Measurements from ENCODE around the gene NLGN1.

NLGN1 gene

GRCh38 chr3:174253940-174254339 is 856.4 kb downstream of the NLGN1 start:
- CTCF ChIA-PET: interaction anchor here (0.6 kb wide), 1 partner anchor 617 kb away, joined by 3 read pairs; no protein-coding TSS in a partner anchor
- Histone ChIP-seq H3K4me1 (ENCODE audit: control extremely low read depth in 1 of 4, control insufficient read depth in 4 of 4, insufficient read depth in 4 of 4, low read length in 3 of 4) (no peaks in the 10 kb centered on the region), H3K27ac (ENCODE audit: insufficient read depth in 1 of 2, low read depth in 1 of 2, low read length in 2 of 2, poor library complexity in 1 of 2, severe bottlenecking in 2 of 2) (no peak overlapping the region), H3K9me3 (ENCODE audit: control extremely low read depth in 1 of 5, control insufficient read depth in 4 of 5, insufficient read depth in 2 of 5, low read depth in 1 of 5, low read length in 4 of 5) (peaks cover 0 to 3% (median 0%) of the 10 kb centered on the region in 5 experiments), H3K4me3 (ENCODE audit: control insufficient read depth in 1 of 7, extremely low read depth in 1 of 7, insufficient read depth in 4 of 7, low read depth in 2 of 7, low read length in 6 of 7) (no peak overlapping the region), H3K36me3 (ENCODE audit: control insufficient read depth in 4 of 4, insufficient read depth in 4 of 4, low read length in 3 of 4) (no peaks in the 10 kb centered on the region), H3K27me3 (replicated peaks in 2 of 5; ENCODE audit: control insufficient read depth in 4 of 5, insufficient read depth in 5 of 5, low read length in 4 of 5) (no peaks in the 10 kb centered on the region)
- POLR2A ChIA-PET: interaction anchor here (0.6 kb wide), 1 partner anchor 78 kb away, joined by 3 read pairs; no protein-coding TSS in a partner anchor
- WGBS (ENCODE audit: insufficient coverage): 100% methylated on average over 1 of the region's 4 CpGs
- DNase-seq: no peak

- DNase-seq: no peak
- Histone ChIP-seq H3K9me3 (ENCODE audit: control extremely low read depth in 1 of 5, control insufficient read depth in 4 of 5, insufficient read depth in 2 of 5, low read depth in 1 of 5, low read length in 4 of 5) (peaks cover 0 to 3% (median 0%) of the 10 kb centered on the region in 5 experiments), H3K4me3 (ENCODE audit: control insufficient read depth in 1 of 7, extremely low read depth in 1 of 7, insufficient read depth in 4 of 7, low read depth in 2 of 7, low read length in 6 of 7) (no peak overlapping the region), H3K4me1 (ENCODE audit: control extremely low read depth in 1 of 4, control insufficient read depth in 4 of 4, insufficient read depth in 4 of 4, low read length in 3 of 4) (no peaks in the 10 kb centered on the region), H3K27me3 (replicated peaks in 2 of 5; ENCODE audit: control insufficient read depth in 4 of 5, insufficient read depth in 5 of 5, low read length in 4 of 5) (no peaks in the 10 kb centered on the region), H3K27ac (ENCODE audit: insufficient read depth in 1 of 2, low read depth in 1 of 2, low read length in 2 of 2, poor library complexity in 1 of 2, severe bottlenecking in 2 of 2) (no peak overlapping the region), H3K36me3 (ENCODE audit: control insufficient read depth in 4 of 4, insufficient read depth in 4 of 4, low read length in 3 of 4) (no peaks in the 10 kb centered on the region)
- WGBS (ENCODE audit: insufficient coverage): 98% methylated on average over 5 of the region's 6 CpGs
- POLR2A ChIA-PET: no interaction called here
- CTCF ChIA-PET: no interaction called here
Observed at GRCh38 chr3:174255454-174255853, 857.9 kb downstream of the NLGN1 start.

- Histone ChIP-seq H3K27me3 (replicated peaks in 2 of 5; ENCODE audit: control insufficient read depth in 4 of 5, insufficient read depth in 5 of 5, low read length in 4 of 5) (no peaks in the 10 kb centered on the region), H3K4me3 (ENCODE audit: control insufficient read depth in 1 of 7, extremely low read depth in 1 of 7, insufficient read depth in 4 of 7, low read depth in 2 of 7, low read length in 6 of 7) (no peak overlapping the region), H3K36me3 (ENCODE audit: control insufficient read depth in 4 of 4, insufficient read depth in 4 of 4, low read length in 3 of 4) (no peaks in the 10 kb centered on the region), H3K4me1 (ENCODE audit: control extremely low read depth in 1 of 4, control insufficient read depth in 4 of 4, insufficient read depth in 4 of 4, low read length in 3 of 4) (no peaks in the 10 kb centered on the region), H3K9me3 (ENCODE audit: control extremely low read depth in 1 of 5, control insufficient read depth in 4 of 5, insufficient read depth in 2 of 5, low read depth in 1 of 5, low read length in 4 of 5) (peaks cover 0 to 2% (median 0%) of the 10 kb centered on the region in 5 experiments), H3K27ac (ENCODE audit: insufficient read depth in 1 of 2, low read depth in 1 of 2, low read length in 2 of 2, poor library complexity in 1 of 2, severe bottlenecking in 2 of 2) (no peak overlapping the region)
- ChIA-PET POLR2A (no interaction called here), CTCF (no interaction called here)
- WGBS (ENCODE audit: insufficient coverage): no CpG with 5 or more reads among the region's 2 CpGs
- DNase-seq: no peak
Observed at GRCh38 chr3:174266476-174266875, 868.9 kb downstream of the NLGN1 start.

GRCh38 chr3:174268061-174268460 is 870.5 kb downstream of the NLGN1 start:
- H3K27me3 ChIP-seq (replicated peaks in 2 of 5; ENCODE audit: control insufficient read depth in 4 of 5, insufficient read depth in 5 of 5, low read length in 4 of 5): no peaks in the 10 kb centered on the region
- CTCF ChIA-PET: no interaction called here

GRCh38 chr3:174268586-174268985 is 871.0 kb downstream of the NLGN1 start:
- no peaks in the 10 kb centered on the region for H3K4me1 ChIP-seq (ENCODE audit: control extremely low read depth in 1 of 4, control insufficient read depth in 4 of 4, insufficient read depth in 4 of 4, low read length in 3 of 4)
- WGBS (ENCODE audit: insufficient coverage): no CpG with 5 or more reads among the region's 3 CpGs
- no peak overlapping the region for H3K4me3 ChIP-seq (ENCODE audit: control insufficient read depth in 1 of 7, extremely low read depth in 1 of 7, insufficient read depth in 4 of 7, low read depth in 2 of 7, low read length in 6 of 7)
- CTCF ChIA-PET: no interaction called here
- H3K27ac ChIP-seq (ENCODE audit: insufficient read depth in 1 of 2, low read depth in 1 of 2, low read length in 2 of 2, poor library complexity in 1 of 2, severe bottlenecking in 2 of 2): no peak overlapping the region
- peaks cover 0 to 2% (median 0%) of the 10 kb centered on the region in 5 experiments for H3K9me3 ChIP-seq (ENCODE audit: control extremely low read depth in 1 of 5, control insufficient read depth in 4 of 5, insufficient read depth in 2 of 5, low read depth in 1 of 5, low read length in 4 of 5)
- H3K36me3 ChIP-seq (ENCODE audit: control insufficient read depth in 4 of 4, insufficient read depth in 4 of 4, low read length in 3 of 4): no peaks in the 10 kb centered on the region
- POLR2A ChIA-PET: no interaction called here
- DNase-seq: no peak
- no peaks in the 10 kb centered on the region for H3K27me3 ChIP-seq (replicated peaks in 2 of 5; ENCODE audit: control insufficient read depth in 4 of 5, insufficient read depth in 5 of 5, low read length in 4 of 5)

More at GRCh38 chr3:174268061-174268460, 870.5 kb downstream of the NLGN1 start:
- POLR2A ChIA-PET: no interaction called here
- no peak for DNase-seq
- Histone ChIP-seq H3K36me3 (ENCODE audit: control insufficient read depth in 4 of 4, insufficient read depth in 4 of 4, low read length in 3 of 4) (no peaks in the 10 kb centered on the region), H3K27ac (ENCODE audit: insufficient read depth in 1 of 2, low read depth in 1 of 2, low read length in 2 of 2, poor library complexity in 1 of 2, severe bottlenecking in 2 of 2) (no peak overlapping the region), H3K4me3 (ENCODE audit: control insufficient read depth in 1 of 7, extremely low read depth in 1 of 7, insufficient read depth in 4 of 7, low read depth in 2 of 7, low read length in 6 of 7) (no peak overlapping the region), H3K9me3 (ENCODE audit: control extremely low read depth in 1 of 5, control insufficient read depth in 4 of 5, insufficient read depth in 2 of 5, low read depth in 1 of 5, low read length in 4 of 5) (peaks cover 0 to 2% (median 0%) of the 10 kb centered on the region in 5 experiments), H3K4me1 (ENCODE audit: control extremely low read depth in 1 of 4, control insufficient read depth in 4 of 4, insufficient read depth in 4 of 4, low read length in 3 of 4) (no peaks in the 10 kb centered on the region)
- WGBS (ENCODE audit: insufficient coverage): 100% methylated on average over 1 of the region's 5 CpGs

- peak in 2 of 3 donors; percentile 13 to 31 for DNase-seq
- Histone ChIP-seq H3K27ac (ENCODE audit: insufficient read depth in 1 of 2, low read depth in 1 of 2, low read length in 2 of 2, poor library complexity in 1 of 2, severe bottlenecking in 2 of 2) (no peak overlapping the region), H3K4me1 (ENCODE audit: control extremely low read depth in 1 of 4, control insufficient read depth in 4 of 4, insufficient read depth in 4 of 4, low read length in 3 of 4) (no peaks in the 10 kb centered on the region), H3K27me3 (replicated peaks in 2 of 5; ENCODE audit: control insufficient read depth in 4 of 5, insufficient read depth in 5 of 5, low read length in 4 of 5) (no peaks in the 10 kb centered on the region), H3K9me3 (ENCODE audit: control extremely low read depth in 1 of 5, control insufficient read depth in 4 of 5, insufficient read depth in 2 of 5, low read depth in 1 of 5, low read length in 4 of 5) (peaks cover 0 to 2% (median 0%) of the 10 kb centered on the region in 5 experiments), H3K36me3 (ENCODE audit: control insufficient read depth in 4 of 4, insufficient read depth in 4 of 4, low read length in 3 of 4) (no peaks in the 10 kb centered on the region), H3K4me3 (ENCODE audit: control insufficient read depth in 1 of 7, extremely low read depth in 1 of 7, insufficient read depth in 4 of 7, low read depth in 2 of 7, low read length in 6 of 7) (no peak overlapping the region)
- CTCF ChIA-PET: no interaction called here
- 100% methylated on average over 2 of the region's 2 CpGs for WGBS (ENCODE audit: insufficient coverage)
- POLR2A ChIA-PET: no interaction called here
Observed at GRCh38 chr3:174270841-174271240, 873.3 kb downstream of the NLGN1 start.

GRCh38 chr3:174275336-174275735 is 877.8 kb downstream of the NLGN1 start:
- DNase-seq: no peak
- WGBS (ENCODE audit: insufficient coverage): 100% methylated on average over 1 of the region's 2 CpGs
- Histone ChIP-seq H3K36me3 (ENCODE audit: control insufficient read depth in 4 of 4, insufficient read depth in 4 of 4, low read length in 3 of 4) (no peaks in the 10 kb centered on the region), H3K9me3 (ENCODE audit: control extremely low read depth in 1 of 5, control insufficient read depth in 4 of 5, insufficient read depth in 2 of 5, low read depth in 1 of 5, low read length in 4 of 5) (no peaks in the 10 kb centered on the region), H3K4me3 (ENCODE audit: control insufficient read depth in 1 of 7, extremely low read depth in 1 of 7, insufficient read depth in 4 of 7, low read depth in 2 of 7, low read length in 6 of 7) (no peak overlapping the region), H3K27me3 (replicated peaks in 2 of 5; ENCODE audit: control insufficient read depth in 4 of 5, insufficient read depth in 5 of 5, low read length in 4 of 5) (no peaks in the 10 kb centered on the region), H3K27ac (ENCODE audit: insufficient read depth in 1 of 2, low read depth in 1 of 2, low read length in 2 of 2, poor library complexity in 1 of 2, severe bottlenecking in 2 of 2) (no peak overlapping the region), H3K4me1 (ENCODE audit: control extremely low read depth in 1 of 4, control insufficient read depth in 4 of 4, insufficient read depth in 4 of 4, low read length in 3 of 4) (no peaks in the 10 kb centered on the region)
- ChIA-PET CTCF (no interaction called here), POLR2A (interaction anchor here (0.6 kb wide), 1 partner anchor 307 kb away, joined by 3 read pairs; no protein-coding TSS in a partner anchor)

Data from common myeloid progenitor, CD34-positive (primary cell).